NCI-H1105 (cell line): Measurements from ENCODE around the gene EPB41L5.
"Not testable (repeated sequence)": the region's sequence is repeated elsewhere in the genome, so short reads cannot be mapped to it uniquely, and the experiment has no call there.

ENCODE experiments used
- DNase-seq: peaks from one replicate; lab custom pipeline; 2025; lab: John Stamatoyannopoulos, UW

EPB41L5 gene

DNA sequence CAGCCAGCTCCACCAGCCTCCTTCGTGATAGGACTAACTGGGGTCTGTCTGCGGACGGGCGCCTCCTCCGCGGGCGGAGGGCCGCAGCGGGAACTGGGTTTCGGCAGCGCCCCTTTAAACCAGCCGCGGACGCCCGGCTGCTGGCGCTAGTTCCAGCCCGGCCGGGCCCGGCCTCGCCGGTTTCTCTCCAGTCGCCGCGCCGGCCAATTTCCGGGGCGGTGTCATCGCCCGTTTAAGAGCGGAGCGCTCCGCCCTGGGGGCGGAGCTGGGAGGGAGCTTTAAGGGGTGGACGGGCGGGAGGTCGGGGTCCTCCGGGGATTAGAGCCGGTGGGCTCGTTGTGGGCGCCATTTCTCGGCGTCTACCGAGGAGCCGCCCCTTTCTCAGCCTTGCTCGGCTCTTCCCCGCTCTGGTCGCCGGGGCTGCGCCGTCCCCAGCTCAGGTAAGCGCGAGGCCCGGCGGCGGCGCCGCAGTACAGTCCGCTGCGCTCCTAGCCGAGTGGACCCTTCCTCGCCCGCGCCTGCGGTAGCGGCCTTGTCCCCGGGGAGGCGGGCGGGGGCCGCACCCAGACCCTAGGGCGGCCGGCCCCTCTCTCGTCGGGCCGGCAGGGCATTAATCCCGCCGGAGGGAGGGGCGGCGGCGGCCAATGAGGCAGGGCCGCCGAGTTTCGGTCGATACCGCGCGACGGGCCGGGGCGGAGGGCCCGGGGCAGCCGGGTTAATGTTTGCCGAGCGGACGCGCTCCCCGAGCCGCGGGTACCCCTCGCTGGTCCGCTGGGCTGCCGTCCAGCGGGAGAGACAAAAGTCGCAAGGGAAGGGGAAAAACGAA lies at the start of gene EPB41L5:
Gene EPB41L5, plus strand, starts transcription at position 307 of the 826 bp plus-strand sequence. CDS start 6,008 bp downstream, outside the sequence.
- DNase-seq = peak; percentile 91

DNA sequence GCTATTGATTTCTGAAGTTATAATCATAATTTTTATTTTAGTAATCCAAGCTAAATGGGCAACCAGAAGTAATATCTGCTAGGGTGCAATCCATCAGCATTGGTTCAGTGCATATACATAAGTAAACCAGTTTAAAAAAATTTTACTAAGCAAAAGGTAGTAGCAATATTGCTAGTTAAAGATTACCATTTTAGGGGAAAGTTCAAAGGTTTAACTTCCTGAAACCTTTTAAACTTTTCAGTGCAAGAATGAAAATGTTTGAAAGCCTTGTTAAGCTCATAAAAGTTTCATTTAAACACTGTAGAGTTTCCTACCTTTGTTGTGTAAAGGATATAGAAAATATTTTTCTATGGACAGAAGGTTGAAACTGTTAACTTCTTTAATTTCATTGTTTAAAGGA lies 31.0 kb upstream of the EPB41L5 start:
- no peak for DNase-seq

DNA sequence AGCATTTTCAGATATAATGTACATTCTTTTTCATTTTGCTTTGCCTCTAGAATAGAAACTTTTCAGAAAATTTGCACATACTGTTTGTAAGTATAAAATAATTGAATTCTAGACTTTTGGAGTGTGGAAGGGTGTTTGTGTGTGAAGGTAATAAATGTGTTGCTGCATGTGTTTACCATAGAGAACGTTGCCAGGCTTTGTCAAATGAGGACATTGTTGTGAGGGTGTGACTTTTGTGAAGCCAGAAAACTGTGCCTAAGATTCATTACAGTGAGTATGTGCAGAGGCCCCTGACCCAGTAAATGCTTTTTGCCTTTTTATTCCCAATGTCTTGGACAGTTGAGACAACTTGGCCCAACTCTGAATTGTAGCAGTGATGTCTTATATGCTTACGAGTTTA lies 30.4 kb upstream of the EPB41L5 start:
- DNase-seq = no peak

DNA sequence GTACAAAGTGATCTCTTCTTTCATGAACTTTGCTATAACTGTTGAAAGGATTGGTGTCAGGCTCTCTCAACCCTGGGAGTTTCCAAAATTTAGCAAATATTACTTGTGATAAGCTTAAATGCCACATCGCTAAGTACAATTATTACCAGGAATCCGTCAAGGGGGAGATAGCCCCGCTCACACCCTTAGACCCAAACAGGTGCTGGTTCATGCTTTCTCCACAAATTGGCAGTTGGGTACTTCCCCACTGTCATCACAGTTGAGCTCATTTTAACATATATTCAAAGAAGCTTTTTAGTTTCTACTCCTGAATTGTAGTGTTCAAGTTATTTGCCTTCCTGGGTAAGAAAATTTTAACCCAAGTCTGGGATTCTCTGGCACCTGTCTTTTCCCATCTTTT lies 29.8 kb upstream of the EPB41L5 start:
- no peak for DNase-seq

DNA sequence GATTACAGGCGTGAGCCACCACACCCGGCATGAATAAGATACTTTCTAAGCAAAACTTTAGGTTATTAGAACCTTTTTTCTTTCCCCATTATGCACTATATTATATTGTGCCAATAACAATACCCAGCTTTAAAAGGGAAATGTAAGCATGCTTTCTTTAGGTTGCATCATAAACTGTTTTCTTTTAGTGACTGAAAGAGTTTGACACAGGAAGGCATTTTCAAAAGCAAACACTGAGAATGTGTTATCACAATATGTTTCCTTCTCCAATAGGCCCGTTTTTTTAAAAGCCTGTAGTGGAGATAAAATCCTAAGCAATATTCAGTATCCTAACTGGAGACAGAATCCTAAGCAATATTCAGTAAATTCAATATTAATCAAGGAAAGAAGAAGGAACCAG lies 16.7 kb upstream of the EPB41L5 start:
- DNase-seq = no peak

DNA sequence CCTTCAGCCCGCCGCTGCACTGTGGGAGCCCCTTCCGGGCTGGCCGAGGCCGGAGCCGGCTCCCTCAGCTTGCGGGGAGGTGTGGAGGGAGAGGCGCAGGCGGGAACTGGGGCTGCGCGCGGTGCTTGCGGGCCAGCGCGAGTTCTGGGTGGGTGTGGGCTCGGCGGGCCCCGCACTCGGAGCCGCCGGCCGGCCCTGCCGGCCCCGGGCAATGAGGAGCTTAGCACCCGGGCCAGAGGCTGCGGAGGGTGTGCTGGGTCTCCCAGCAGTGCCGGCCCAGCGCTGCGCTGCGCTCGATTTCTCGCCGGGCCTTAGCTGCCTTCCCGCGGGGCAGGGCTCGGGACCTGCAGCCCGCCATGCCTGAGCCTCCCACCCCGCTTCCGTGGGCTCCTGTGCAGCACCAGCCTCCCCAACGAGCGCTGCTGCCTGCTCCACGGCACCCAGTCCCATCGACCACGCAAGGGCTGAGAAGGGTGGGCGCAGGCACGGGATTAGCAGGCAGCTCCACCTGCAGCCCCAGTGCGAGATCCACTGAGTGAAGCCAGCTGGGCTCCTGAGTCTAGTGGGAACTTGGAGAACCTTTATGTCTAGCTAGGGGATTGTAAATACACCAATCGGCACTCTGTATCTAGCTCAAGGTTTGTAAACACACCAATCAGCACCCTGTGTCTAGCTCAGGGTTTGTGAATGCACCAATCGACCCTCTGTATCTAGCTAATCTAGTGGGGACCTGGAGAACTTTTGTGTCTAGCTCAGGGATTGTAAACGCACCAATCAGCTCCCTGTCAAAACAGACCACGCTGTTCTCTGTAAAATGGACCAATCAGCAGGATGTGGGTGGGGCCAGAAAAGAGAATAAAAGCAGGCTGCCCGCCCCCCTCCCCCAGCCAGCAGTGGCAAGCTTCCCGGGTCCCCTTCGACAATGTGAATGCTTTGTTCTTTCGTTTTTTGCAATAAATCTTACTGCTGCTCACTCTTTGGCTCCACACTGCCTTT lies 15.7 kb upstream of the EPB41L5 start:
- not testable (repeated sequence) for DNase-seq

DNA sequence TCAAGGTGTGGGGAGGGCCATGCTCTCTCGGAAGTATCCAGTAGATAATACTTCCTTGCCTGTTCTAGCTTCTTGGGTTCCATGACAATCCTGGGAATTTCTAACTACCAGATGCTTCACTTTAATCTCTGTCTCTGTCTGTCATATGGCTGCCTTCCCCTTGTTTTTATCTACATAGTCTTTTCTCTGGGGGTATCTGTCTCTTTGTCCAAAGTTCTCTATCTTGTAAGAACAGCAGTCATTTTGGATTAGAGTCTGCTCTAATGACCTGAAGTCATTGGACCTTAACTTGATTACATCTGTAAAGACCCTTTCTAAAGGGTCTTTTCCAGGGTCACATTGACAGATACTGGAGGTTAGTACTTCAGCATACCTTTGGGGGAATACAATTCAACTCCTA lies 11.4 kb upstream of the EPB41L5 start:
- no peak for DNase-seq

DNA sequence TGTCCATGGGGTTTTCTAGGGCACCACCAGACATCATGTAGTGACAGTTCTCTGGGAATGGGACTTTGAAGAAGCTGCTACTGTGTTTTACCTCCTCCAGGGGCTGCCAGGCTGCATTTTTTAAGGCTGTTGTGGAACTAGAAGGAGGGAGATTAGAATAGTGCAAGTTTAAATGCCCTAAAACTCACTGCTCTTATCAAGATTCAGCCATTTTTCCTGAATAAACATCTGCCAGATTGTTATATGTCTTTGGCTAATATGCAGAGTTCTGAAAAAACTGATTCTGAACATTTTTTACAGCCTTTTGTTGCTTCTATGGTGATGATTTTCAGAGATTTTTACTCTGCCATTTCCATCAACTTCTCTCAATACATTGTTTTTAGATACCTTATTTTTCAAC lies 8.6 kb upstream of the EPB41L5 start:
- no peak for DNase-seq

DNA sequence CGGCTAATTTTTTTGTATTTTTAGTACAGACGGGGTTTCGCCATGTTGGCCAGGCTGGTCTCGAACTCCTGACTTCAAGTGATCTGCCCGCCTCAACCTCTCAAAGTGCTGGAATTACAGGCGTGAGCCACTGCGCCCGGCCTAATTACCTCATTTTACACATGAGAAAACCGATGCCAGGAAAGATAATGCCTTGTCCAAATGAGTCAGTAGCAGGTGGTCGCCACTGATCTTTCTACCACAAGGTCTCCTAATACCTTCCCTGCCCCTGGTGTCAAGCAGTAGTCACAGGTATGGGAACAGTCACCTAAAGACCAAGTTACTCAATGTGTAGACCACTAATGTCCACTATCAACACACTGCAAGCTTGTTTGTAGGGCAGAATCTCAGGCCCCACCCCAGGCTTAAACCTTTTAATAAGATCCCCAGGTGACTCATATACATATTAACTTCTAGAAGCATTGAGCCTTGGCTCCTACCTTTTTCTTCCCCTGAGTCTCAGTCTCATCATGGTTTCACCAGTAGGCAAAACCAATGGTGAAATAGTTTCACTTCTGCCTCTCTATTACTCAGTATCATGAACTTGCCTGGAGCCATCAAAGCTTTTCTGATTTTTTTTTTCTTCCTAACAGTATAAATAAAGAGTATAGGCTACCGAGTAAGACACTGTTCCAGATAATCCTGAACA lies 6.9 kb upstream of the EPB41L5 start:
- DNase-seq = no peak

DNA sequence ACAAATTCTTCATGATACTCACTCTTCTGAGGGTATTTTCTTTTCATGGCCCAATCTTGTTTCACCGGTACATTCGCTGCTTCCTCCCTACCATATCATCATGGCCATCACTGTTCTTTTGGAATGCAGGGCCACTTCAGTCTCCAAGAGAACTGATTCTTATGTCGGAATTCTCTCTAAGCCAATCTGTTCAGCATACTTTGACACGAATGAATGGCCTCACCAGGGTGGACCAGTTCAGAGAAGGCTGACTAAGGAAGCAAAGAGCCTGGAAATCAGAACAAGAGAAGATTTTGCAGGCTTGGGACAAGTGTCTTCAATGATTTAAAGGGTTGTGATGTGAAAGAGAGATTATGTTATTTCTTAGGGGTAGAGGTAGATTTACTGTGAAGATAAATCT lies 5.0 kb upstream of the EPB41L5 start:
- no peak for DNase-seq

DNA sequence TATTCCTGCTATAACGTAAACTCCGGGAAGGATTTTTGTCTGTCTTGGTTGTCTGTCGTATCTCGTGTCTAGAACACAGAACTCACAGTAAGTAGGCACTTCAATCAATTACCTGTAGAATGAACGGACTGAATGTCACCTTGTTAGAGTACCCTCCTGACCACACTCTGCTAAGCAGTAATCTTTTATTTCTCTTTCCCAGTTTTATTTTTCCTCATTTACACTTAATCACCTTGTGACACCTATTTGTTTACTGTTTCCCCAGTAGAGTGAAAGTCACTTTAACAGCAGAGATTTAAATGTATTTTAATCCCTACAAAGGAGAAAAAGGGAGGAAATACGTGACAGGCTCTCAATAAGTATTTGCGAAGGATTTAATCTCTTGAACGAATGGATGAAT lies 514 bp upstream of the EPB41L5 start:
- no peak for DNase-seq

DNA sequence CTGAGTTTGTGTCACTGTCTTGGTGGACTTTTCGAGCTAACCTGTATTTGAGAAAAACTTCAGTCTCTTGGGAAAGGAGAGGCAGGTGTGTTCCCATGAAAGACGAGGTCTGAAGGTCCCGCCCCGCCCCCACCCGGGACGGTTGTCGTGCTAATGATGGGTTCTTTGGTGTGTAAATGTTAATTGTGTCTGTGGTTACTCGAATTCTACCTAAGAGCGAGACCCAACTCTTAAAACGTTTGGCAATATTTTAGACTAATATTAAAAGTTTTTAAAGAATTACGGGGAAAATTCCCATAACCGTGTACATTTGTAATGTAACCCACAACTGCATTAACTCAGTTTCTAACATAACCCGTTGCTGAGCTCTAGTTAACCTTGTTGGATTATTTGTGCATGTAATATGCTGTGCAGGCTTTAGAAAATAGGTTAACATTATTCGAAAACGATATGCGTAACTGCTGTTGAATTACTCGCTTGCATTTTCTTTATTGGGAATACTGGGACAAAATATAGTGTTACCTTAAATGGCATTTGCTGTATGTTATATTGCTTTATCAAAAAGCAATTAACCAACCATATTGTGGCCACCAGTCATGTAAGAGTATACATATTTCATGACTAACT lies 833 bp downstream of the EPB41L5 start:
- peak; percentile 38 for DNase-seq

DNA sequence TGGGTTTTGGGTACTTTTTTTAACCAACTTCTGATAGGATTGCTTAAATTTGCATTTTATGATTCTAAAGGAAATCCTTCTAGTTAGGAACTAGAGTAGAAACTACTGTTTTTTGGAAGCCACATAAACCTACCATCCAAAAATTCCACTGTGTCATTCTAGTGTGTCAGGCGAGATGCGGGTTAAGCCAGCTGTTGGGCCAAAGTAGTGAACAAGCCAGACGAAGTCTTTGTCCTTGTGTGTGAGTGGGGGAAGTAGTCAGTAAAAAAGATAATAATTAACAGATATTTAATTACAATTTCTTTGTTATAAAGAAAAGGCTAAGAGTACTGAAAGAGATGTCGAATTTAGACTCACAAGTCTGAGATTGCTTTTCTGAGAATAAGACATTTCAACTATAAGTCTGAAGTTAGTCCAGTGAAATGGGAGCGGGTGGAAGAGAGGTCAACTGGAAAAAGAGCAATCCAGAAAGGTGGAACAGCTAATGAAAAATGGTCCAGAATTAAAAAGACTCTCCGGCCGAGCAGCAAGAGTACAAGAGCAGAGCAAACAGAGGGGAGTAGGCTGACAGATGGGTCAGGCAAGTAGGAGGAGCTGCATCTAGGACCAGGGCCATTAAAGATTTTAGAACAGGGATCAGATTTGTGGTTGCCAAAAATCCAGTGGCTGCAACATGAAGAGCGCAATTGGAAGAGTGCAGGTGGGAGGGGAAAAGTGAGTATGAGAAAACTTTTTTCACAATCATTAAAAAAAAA lies 1.5 kb downstream of the EPB41L5 start:
- DNase-seq = no peak

DNA sequence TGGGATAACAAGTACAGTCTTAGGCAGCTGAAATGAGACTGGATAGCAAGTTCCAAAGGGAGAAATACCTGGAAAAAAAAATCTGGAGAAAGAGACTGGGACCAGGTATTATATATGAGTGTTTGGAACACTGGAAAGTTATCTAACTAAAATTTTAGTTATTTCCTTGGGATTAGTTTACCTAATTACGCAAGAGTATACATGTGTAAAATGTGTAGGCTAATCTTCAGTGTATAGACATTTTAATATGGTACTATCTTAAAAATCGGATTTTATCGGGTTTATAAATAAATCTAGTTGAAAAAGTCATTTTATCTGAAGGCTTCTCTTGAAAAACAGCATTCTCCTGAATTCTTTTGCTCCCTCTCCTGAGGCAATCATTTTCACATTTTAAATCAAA lies 3.9 kb downstream of the EPB41L5 start:
- DNase-seq = no peak

DNA sequence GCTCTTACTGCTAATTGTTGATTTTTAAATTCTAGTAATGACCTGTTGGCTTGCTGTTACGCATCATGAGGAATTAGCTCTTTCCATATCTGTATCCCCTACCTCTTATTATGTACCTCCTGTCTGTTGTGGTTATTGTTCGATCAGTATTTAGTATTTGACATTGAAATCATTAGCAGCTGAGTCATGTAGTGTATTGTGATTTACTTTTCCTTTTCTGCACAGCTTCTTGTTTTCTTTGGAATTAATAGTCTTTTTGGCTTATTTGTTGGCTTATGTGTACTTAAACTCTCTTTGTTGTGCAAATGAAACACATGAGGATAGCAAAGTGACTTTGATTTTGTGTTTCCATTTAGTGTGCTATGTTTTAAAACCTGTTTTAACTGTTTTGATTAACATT lies 4.3 kb downstream of the EPB41L5 start:
- no peak for DNase-seq

DNA sequence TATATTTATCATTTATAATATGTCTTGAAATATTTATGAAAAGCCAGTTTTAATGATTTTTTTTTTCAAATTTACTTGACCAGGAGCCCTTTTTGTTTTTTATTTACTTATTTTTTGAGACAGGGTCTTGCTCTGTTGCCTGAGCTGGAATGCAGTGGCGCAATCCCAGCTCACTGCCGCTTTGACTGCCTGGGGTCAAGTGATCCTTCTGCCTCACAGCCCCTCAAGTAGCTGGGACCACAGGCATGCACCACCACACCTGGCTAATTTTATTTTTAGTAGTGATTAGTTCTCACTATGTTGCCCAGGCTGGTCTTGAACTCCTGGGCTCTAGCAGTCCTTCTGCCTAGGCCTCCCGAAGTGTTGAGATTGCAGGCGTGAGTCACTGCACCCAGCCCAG lies 5.7 kb downstream of the EPB41L5 start:
- no peak for DNase-seq

DNA sequence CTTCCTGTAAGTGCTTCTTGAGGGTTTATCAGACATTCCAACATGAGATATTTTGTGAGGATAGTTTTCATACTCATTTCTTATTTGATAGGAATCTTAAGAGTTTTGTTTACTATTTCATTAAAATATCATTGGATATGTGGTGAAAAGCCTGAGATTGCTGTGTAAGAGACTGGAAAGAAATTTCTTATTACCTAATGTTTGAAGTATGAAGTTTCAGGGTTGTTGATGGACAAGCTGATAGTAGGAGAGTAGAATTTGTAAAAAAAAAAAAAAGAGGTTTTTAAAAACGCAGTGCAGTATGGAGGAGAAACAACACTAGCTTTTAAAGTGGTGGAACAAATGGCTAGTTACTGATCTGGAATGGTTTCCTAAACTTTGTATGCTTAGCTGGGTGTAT lies 7.7 kb downstream of the EPB41L5 start:
- DNase-seq = no peak

DNA sequence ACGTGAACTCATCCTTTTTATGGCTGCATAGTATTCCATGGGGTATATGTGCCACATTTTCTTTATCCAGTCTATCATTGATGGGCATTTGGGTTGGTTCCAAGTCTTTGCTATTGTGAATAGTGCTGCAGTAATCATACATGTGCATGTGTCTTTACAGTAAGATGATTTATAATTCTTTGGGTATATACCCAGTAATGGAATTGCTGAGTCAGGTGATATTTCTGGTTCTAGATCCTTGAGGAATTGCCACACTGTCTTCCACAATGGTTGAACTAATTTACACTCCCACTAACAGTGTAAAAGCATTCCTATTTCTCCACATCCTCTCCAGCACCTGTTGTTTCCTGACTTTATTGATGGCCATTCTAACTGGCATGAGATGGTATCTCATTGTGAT lies 9.6 kb downstream of the EPB41L5 start:
- DNase-seq = not testable (repeated sequence)

DNA sequence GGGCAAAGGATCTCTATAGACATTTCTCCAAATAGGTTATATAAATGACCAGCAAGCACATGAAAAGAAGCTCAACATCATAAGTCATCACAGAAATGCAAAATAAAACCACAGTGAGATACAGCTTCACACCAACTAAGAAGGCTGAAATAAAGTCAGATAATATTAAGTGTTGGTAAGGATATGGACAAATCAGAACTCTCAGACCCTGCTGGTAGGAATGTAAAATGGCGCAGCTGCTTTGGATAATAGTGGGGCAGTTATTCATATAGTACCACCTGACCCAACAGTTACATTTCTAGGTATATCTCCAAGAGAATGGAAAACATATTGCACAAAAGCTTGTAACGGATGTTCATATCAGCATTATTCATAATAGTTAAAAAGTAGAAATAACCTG lies 14.0 kb downstream of the EPB41L5 start:
- no peak for DNase-seq

DNA sequence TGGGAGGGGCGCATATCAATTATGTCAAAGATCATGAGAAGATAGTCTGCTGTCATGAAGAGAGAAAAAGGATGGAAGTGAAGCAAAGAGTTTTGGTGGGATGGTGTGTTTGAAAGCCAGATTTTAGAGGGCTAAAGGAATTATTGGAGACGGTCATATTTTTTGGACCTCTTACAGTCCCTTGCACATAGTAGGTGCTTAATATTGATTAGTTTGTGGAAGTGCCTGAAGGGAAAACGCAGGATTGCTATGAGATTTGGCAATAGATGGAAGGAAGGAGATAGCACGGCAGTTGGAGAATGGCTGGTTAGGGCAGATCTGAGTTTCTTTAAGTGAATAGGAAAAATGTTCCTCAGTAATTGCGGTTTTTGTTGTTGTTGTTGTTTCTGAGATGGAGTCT lies 15.9 kb downstream of the EPB41L5 start:
- DNase-seq = no peak
